Dermis microvascular lymphatic vessel endothelial cell (primary cell): ENCODE measurements around the gene TPPP. TPM values are rescaled to one million over a fixed set of nuclear protein-coding genes. Genes with fewer than 3 reads are reported as not detected.
"Not testable (repeated sequence)": the region's sequence is repeated elsewhere in the genome, so short reads cannot be mapped to it uniquely, and the experiment has no call there.

Experiments used
- DNase-seq, 2 donors: peaks; one replicate each; pipeline versions ENCODE4 v3.0.0 to v3.0.0-alpha.2; 2010; ENCODE audit warnings: low read depth in 2 of 2
- total RNA-seq: library from RNA; depleted of rRNA; stranded (reverse); fragments of >200 nt; gene quantifications from 2 replicates; pipeline ENCODE4 v1.2.1, GENCODE V29; 2014

TPPP gene
- total RNA-seq, result 0.13 TPM in 2 replicates

GRCh38 chr5:693271-694041, at the start of gene TPPP:
TSS of gene TPPP (minus strand) at chr5:693352. CDS start at chr5:678060, 15,292 bp downstream.
- DNase-seq, result peak in 1 of 2 donors; percentile 60

GRCh38 chr5:742276-742675, 49.1 kb upstream of the TPPP start:
- DNase-seq, result not testable (repeated sequence)

GRCh38 chr5:734145-734544, 41.0 kb upstream of the TPPP start:
- DNase-seq, result not testable (repeated sequence)

GRCh38 chr5:732754-733454, 39.8 kb upstream of the TPPP start:
- DNase-seq, result not testable (repeated sequence)

GRCh38 chr5:729225-729624, 36.1 kb upstream of the TPPP start:
- DNase-seq, result not testable (repeated sequence)

- DNase-seq, result not testable (repeated sequence)
These were observed 33.9 kb upstream of the TPPP start for GRCh38 chr5:727087-727486.

GRCh38 chr5:723865-724264, 30.7 kb upstream of the TPPP start:
- DNase-seq, result not testable (repeated sequence)

GRCh38 chr5:723309-723708, 30.2 kb upstream of the TPPP start:
- not testable (repeated sequence) for DNase-seq

GRCh38 chr5:719379-719778, 26.2 kb upstream of the TPPP start:
- not testable (repeated sequence) for DNase-seq

- DNase-seq, result no peak
These were observed 24.0 kb upstream of the TPPP start for GRCh38 chr5:717143-717542.

- DNase-seq, result not testable (repeated sequence)
These were observed 23.6 kb upstream of the TPPP start for GRCh38 chr5:716740-717139.

GRCh38 chr5:715636-716035, 22.5 kb upstream of the TPPP start:
- DNase-seq, result not testable (repeated sequence)

- not testable (repeated sequence) for DNase-seq
These were observed 21.3 kb upstream of the TPPP start for GRCh38 chr5:714215-715118.

- DNase-seq, result not testable (repeated sequence)
These were observed 20.5 kb upstream of the TPPP start for GRCh38 chr5:713686-714085.

- DNase-seq, result not testable (repeated sequence)
These were observed 15.8 kb upstream of the TPPP start for GRCh38 chr5:708848-709517.

- DNase-seq, result not testable (repeated sequence)
These were observed 15.2 kb upstream of the TPPP start for GRCh38 chr5:708374-708773.

GRCh38 chr5:706127-706526, 13.0 kb upstream of the TPPP start:
- not testable (repeated sequence) for DNase-seq

- not testable (repeated sequence) for DNase-seq
These were observed 3.9 kb upstream of the TPPP start for GRCh38 chr5:696753-697702.

GRCh38 chr5:696191-696590, 3.0 kb upstream of the TPPP start:
- not testable (repeated sequence) for DNase-seq

GRCh38 chr5:695475-695874, 2.3 kb upstream of the TPPP start:
- not testable (repeated sequence) for DNase-seq
